Stimulated activated CD4-positive, alpha-beta T cell treated with anti-CD3 and anti-CD28 coated beads, TNF-alpha, amount 100 ng/mL, for 4 hours (primary cell): ENCODE data around the gene MED16.

Source experiments
- DNase-seq, 3 experiments: peaks; one replicate each; pipeline ENCODE4 v3.0.0-alpha.2; 2020; ENCODE audit warnings: low read depth in 3 of 3

Gene MED16

DNA sequence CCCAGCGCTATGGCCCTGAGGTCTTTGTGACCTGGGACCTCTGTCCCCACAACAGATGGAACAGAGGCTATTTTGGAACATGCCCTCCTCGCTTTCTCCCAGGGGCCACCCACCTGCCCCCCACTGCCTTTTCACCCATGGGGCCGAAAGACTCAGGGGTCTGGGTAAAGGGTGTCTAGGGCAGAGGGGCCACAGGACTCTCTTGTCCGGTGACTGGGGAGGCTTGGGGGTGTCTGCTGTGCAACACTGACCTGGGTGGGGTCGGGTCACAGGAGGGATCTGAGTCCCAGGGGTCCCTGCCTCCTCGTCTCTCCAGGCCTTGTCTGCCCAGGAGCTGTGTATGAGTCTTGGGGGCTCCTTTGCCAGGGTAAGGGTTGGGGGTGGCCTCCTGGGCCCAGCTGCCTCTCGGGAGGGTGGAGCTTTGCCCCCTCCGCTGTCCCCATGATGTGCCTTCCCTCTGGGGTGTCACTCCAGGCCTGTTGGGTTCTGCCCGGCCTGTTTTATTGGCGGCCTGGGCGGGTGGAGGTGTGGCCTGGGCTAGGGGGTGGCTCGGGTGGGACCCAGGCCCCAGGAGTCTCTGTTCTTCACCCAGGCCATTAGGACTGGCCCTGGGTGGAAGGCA is 34.9 kb upstream of the MED16 start:
- no peak for DNase-seq

DNA sequence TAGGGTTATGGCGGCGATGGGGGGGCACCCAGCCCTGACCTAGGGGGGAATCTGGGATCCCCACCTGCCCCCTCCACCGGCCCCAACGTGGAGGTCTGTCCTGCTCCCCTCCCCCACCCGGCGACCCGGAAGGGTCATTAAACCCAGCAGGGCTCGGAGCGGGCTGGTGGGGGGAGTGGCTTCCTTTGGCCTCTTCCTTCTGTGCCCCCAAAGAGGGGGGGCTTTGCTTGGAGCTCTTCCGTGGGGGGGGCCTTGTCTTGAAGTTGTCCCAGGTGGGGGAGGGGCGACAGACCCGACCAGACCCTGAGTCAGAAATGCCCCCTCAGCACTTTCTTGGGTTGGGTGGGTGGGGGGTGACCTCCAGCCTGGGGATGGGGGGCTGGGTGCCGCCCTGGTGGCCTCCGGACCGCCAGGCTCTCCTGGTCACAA is 34.4 kb upstream of the MED16 start:
- no peak for DNase-seq

DNA sequence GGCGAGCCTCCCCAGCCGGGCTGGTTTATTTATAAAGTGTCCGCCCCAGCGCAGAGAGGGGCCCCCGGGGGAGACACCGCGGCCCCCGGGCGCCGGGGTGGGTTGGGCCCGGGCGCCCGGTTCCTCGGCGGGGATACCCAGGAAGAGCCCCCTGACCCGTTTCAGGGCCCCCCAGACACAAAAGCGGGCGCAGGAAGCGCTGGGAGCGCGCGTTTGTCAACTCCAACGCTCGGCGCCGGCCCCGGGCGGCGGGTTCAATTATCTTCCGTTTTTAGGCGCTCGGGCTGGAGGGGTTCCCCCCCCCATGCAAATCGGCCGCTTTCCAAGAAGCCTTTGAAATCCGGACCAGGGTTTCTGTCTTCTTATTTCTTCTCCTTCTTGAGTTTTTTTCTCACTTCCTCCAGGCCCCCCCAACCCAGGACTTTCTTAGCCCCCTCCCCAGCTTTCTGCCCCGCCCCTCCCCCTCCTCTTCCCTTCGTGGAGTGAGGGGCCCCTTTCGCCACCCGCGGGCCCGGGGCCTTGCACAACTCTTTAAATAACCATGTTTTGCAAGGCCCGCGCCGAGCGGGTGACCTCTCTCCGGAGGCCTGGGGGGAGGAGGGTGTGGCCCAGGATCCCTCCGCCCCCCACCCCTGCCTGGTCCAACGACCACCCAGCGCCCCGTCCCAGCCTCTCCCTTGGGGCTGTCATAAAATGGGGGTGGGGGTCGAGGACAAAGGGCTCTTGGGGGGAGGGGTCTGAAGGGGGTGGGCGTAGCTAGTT is 33.8 kb upstream of the MED16 start:
- no peak for DNase-seq

DNA sequence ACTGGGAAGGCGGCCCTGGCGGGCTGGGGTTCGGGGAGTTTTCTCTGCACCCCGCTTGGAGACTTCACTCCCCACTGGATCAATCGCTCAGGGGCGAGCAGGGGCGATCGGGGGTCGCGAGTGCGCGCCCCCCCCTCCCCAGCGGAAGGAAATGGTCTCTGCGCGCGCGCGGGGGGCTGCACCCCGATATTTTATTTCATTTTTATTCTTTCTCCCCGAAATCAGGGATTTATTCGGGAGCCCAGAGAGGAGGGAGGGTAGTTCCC is 33.3 kb upstream of the MED16 start:
- DNase-seq = no peak

DNA sequence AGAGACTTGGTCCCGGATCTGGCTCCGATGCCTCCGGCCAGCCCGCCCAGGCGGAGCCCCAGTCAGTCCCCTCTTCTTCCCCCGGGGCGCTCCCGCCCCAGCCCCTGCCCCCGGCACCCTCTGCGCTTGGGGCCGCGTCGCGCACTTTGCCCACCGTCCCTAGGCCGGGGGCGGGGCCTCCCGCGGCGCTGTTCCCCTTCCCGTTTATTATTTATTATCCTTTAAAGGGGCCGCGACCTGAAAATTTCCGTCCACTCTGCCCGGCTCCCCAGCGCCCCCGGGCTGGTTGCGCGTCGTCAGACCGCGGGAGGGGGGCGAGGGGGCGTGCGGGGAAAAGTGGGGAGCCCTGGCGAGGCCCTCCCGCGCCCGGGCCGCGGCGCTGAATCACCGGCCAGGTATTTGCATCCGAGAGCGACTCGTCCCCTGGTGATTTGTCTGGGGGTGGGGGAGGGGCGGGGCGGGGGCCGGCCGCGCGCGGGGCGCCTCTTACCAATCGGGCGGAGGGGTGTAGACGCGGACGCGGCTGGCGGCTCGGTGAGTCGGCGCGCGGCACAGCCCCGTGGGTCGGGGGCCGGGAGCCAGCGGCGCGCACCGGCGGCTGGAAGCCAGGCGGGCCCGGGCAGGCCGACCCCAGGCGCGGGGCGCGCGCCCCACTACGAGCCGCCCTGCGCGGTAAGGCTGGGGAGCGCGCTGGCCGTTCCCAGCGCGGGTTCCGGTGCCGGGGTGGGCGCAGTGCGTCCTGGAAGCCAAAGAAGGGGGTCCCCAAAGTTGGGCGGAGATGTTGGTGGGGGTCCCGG is 32.7 kb upstream of the MED16 start, which contains the start of gene ARID3A:
Gene ARID3A (plus strand): TSS at position 510 of the 797 bp plus-strand sequence. CDS start 3,494 bp downstream, outside the sequence.
- DNase-seq = peak in 2 of 3 experiments; percentile 58 to 63

DNA sequence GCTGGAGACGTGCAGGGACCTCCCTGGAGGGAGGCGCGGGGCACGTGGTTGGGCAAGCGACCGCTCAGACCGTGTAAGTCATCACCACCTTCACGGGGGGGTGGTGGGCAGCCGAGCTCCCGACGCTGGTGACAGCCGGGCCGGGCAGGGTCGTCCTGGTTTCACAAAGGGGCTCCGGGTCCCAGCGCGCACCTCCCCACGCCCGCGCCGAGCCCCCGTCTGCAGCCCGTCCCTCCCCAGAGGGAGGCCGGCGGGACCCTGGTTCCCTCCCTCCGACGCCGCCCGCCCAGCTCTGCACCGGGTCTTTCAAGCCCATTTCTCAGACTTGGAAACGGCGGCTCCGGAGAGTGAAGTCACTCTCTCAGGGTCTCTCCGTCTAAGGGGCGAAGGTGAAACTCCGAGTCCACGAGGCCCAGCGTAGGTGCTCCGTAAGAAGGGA is 32.1 kb upstream of the MED16 start:
- DNase-seq = no peak

DNA sequence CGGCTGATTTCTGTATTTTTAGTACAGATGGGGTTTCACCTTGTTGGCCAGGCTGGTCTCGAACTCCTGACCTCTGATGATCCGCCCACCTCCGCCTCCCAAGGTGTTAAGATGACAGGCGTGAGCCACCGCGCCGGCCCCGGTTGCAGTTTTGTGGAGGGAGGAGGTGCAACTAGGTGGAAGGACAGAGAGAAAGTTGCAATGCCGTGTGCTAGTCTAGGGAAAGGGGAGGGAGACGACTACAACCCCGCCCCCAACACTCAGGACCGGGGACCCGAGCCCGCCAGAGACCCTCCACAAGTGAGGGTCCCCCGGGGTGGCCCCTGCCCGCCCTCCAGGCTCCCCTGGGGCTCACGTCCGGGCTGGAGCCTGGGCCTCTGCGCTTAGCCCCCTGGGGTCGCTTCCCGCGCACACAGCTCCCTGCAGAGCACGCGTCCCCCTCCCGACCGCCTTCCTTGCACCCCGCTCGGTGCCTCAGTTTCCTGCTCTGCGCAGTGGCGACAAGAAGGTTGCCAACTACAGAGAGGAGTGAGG is 31.6 kb upstream of the MED16 start:
- no peak for DNase-seq

DNA sequence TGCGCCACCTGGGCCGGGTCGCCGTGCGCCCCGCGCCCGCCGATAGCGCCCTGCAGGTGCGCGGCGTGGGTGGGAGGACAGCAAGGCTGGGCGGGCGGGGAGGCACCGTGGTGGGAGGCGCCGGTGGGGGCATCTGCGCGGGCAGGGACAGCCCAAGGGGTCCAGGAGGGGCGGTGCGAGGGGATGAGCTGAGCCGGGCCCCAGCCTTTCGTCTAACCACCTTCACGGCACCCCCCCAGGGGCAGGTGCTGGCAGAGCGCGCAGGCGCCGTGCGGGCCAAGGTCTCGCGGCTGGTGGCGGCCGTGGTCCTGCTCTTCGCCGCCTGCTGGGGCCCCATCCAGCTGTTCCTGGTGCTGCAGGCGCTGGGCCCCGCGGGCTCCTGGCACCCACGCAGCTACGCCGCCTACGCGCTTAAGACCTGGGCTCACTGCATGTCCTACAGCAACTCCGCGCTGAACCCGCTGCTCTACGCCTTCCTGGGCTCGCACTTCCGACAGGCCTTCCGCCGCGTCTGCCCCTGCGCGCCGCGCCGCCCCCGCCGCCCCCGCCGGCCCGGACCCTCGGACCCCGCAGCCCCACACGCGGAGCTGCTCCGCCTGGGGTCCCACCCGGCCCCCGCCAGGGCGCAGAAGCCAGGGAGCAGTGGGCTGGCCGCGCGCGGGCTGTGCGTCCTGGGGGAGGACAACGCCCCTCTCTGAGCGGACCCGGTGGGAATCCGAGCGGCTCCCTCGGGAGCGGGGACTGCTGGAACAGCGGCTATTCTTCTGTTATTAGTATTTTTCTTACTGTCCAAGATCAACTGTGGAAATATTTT is 27.3 kb upstream of the MED16 start:
- no peak for DNase-seq

DNA sequence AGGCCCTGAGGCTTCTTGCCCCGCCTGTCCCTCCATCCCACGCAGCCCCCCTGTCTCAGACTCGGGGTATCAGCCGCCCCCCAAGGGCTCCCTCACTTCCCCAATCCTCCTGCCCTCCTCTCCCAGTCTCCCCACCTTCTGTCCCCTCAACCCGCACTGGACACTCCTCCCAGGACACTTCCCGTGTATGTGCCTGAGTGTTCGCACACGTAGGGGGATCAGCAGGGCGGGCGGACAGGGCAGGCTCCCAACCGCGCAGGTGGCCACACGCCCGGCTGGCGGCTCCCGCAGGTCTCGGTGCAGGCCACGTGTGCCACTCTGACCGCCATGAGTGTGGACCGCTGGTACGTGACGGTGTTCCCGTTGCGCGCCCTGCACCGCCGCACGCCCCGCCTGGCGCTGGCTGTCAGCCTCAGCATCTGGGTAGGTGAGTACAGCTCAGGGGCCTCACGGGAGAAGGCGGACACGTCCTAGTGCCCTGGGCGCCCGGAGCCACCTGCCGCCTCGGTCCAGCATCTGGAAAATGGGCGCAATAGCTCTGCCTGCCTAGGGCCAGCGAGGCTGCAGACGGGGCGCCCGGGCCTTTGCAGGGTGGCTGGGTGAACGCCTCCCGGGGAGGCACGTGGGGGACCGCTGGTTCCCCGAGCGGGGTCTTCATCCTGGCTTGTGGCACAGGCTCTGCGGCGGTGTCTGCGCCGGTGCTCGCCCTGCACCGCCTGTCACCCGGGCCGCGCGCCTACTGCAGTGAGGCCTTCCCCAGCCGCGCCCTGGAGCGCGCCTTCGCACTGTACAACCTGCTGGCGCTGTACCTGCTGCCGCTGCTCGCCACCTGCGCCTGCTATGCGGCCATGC is 26.4 kb upstream of the MED16 start:
- DNase-seq = no peak

DNA sequence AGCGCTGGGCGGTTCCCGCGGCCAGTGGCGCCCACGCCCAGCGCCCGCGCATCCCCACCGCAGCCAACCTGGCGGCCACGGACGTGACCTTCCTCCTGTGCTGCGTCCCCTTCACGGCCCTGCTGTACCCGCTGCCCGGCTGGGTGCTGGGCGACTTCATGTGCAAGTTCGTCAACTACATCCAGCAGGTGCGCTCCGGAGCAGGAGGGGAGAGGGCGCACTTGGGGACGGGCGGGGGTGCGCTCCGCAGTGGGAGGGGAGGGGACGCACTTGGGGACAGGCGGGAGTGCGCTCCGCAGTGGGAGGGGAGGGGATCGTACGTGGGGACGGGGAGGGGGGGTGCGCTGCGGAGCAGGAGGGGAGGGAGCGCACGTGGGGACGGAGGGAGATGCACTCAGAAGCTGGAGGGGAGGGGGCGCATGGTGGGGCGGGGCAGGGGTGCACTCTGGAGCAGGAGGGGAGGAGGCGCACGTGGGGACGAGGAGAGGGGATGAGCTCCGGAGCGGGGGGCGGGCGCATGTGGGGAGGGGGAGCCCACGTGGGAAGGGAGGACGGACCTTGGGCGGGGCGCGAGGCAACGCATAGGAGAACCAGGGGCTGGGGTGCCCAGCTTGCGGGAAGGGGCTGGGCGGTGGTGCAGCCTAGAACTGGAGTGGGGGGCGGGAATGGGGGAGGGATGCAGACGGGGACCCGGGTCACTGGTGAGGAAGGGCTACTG is 25.7 kb upstream of the MED16 start:
- no peak for DNase-seq

DNA sequence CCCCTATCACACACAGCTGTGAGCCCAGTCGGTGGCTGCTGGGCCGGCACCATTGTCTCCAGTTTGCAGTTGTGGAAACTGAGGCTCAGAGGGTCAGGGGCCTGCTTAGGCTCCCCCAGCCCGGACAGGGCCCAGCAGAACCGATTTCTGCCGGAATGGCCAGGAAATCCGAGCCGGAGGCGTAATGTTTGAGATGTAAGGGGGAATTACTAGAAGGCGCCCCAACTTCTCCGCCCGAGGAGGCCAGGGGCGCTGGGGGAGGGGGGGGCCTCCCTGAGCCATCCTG is 25.1 kb upstream of the MED16 start:
- DNase-seq = no peak

DNA sequence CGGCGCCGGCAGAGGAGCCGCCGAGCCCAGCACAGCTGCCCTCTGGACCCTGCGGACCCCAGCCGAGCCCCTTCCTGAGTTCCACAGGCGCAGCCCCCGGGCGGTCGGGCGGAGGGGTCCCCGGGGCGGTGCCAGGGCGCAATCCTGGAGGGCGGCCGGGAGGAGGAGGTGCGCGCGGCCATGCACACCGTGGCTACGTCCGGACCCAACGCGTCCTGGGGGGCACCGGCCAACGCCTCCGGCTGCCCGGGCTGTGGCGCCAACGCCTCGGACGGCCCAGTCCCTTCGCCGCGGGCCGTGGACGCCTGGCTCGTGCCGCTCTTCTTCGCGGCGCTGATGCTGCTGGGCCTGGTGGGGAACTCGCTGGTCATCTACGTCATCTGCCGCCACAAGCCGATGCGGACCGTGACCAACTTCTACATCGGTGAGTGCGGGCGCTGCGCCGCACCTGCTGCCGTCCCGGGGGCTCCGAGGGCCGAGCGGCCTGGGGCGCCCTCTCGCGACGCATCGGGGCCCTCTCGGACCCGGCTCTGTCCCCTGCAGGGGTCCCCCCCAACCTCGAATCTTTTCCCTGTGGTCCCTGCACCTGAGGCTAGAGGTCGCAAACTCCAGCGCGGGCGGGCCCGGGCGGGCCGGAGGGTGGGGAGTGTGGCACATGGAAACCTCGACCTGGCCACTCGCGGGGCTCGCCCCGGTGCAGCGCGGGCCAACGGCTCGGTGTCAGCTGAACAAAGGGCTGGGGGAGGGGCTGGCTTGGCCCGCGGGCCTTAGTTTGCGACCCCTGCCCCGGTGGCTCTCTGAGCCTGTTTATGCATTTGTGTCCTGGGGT is 24.6 kb upstream of the MED16 start, which contains the start of gene KISS1R:
Gene KISS1R (plus strand): TSS at position 11 of the 829 bp plus-strand sequence. CDS start 170 bp downstream, at position 181.
- DNase-seq = no peak

DNA sequence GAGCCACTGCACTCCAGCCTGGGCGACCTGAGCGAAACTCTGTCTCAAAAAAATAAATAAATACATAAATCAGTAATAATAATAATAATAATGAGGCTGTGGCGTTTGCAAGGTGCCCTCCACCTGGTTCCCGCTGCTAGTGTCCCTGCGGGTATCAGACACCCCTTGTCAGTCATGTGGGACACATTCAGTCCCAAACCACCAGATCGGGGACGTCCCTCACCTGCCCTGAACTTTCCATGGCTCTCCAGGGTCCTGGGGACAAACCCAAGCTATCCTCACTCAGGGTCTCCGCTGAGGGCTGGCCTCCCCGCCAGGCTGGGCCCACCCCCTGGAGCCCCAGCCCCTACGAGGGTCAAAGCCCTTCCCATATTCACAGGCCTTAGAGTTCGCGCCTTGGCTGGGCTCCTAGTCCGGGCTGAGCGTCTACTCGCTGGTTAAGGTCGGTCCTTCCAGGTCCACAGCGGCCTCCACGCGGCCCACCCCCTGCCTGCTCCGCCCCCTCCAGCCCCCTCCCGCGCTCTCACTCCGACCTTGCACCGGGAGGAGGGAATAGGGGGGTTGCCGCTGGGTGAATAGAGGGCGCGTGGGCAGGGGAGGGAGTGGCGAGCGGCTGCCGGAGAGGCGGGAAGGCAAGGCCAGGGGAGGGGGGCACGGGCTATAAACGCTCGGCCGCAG is 23.8 kb upstream of the MED16 start:
- DNase-seq = no peak

DNA sequence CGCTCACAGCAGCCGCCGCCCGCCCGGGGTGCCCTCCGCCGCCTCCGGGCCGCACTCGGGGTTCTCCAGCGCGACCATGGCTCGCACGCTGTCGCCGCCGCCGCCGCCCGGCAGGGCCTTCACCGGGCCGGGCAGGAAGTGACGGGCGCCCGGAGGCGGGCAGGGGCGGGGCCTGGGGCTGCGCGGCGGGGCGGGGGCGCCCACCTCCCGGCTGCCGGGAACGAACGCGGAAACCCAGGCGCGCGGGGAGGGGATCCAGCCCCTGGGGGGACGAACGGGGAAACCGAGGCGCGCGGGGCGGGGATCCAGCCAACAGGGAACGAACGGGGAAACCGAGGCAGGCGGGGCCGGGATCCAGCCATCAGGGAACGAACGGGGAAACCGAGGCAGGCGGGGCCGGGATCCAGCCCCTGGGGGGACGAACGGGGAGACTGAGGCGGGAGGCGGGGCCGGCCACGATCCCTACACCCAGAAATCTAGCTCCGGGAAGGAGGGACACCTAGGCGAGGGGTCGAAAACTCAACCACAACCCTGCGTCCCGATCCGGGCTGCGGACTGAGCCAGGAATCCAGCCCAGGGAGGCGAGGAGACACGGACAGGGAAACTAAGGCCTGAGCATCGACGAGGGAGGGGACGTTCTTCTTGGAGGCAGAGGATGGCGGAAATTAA is 20.2 kb upstream of the MED16 start, which contains the start of gene R3HDM4:
Gene R3HDM4 (minus strand): TSS at position 140 of the 669 bp plus-strand sequence. CDS start 62 bp downstream, at position 78.
- peak; percentile 76 to 84 (median 77) for DNase-seq

DNA sequence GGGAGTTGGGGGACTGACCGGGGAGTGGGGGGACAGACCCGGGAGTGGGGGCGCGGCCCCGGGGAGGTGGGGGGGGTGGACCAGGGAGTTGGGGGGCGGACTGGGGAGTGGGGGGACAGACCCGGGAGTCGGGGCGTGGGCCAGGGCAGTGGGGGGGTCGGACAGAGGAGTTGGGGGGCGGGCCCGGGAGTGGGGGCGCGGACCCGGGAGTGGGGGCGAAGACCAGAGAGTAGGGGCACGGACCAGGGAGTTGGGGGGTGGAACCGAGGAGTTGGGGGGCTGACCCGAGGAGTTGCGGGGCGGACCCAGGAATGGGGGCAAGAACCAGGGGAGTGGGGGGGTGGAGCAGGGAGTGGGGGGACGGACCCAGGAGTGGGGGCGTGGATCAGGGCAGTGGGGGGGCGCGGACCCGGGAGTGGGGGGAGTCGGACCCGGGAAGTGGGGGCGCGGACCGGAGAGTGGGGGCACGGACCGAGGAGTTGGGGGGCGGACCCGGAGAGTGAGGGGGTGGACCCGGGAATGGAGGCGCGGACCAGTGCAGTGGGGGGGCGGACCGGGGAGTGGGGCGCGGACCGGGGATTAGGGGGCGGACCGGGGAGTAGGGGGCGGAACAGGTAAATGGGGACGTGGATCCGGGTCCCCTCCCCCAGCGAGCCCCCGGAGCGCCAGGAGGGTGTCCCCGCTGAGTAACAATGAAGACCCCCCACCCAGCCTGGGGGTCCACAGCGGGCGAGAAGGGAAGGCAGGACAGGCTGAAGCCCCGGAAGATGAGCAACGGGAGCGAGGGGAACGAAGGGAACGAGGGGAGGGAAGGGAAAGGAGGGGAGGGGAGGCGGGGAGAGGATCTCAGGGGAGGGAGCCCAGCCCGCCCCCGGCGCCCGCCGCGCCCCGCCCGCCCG is 19.4 kb upstream of the MED16 start:
- no peak for DNase-seq

DNA sequence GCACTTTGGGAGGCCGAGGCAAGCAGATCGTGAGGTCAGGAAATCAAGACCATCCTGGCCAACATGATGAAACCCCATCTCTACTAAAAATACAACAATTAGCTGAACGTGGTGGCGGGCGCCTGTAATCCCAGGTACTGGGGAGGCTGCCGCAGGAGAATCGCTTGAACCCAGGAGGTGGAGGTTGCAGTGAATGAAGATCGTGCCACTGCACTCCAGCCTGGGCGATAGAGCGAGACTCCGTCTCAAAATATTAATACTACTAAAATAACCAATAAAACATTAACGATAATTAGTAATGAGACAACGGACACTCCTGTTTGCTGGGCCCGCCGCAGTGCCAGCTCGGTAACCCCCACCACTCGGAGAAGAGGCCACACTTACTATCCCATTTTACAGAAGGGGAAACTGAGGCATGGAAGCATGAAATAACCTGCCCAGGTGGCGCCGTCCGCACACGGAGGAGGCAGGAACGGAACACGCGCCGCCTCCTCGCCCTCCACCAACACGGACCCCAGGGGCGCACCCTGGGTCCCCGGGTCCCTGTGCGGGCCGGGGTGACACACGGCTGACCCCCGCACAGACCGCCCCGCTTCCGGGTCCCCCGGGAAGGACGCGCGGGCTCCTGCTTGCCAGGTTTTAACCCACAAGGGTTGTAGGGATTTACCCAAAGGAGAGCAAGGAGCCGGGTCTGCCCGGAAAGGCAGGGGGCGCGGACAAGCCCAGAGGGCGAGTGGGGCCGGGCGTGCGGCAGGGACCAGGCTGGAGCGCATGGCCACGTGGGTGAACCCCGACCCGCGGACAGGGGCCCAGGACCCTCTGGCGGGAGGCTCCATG is 18.4 kb upstream of the MED16 start:
- no peak for DNase-seq
